Central memory CD8-positive, alpha-beta T cell (primary cell): Measurements from ENCODE around the gene ABHD14A.

Source experiments
- ATAC-seq: fragments of 150-1000 bp; cut with Tn5 transposase; replicated peaks from 2 replicates; pipeline ENCODE4 v1.10.0; 2022; ENCODE audit warnings: mild to moderate bottlenecking, moderate FRiP score, moderate number of reproducible peaks; ENCODE audit not compliant: poor library complexity, severe bottlenecking; ENCODE audit errors: extremely low read depth
- DNase-seq, 2 donors: peaks; one replicate each; pipeline ENCODE4 v3.0.0; 2021; ENCODE audit warnings: low spot score in 2 of 2
- H3K27ac Mint-ChIP-seq: one replicate; pipeline ENCODE4 v1.8.0; 2022; ENCODE audit warnings: low read depth, mild to moderate bottlenecking, moderate library complexity, mixed read lengths
- H3K27me3 Mint-ChIP-seq: one replicate; pipeline ENCODE4 v1.8.0; 2022; ENCODE audit warnings: mixed read lengths
- H3K36me3 Mint-ChIP-seq: one replicate; pipeline ENCODE4 v1.8.0; 2022; ENCODE audit warnings: mild to moderate bottlenecking, moderate library complexity, mixed read lengths; ENCODE audit not compliant: insufficient read depth
- H3K4me1 Mint-ChIP-seq: one replicate; pipeline ENCODE4 v1.8.0; 2022; ENCODE audit warnings: mixed read lengths
- H3K4me3 Mint-ChIP-seq: one replicate; pipeline ENCODE4 v1.8.0; 2022; ENCODE audit warnings: mild to moderate bottlenecking, moderate library complexity, mixed read lengths
- H3K9me3 Mint-ChIP-seq: one replicate; pipeline ENCODE4 v1.8.0; 2022; ENCODE audit warnings: mixed read lengths

ABHD14A gene

GRCh38 chr3:51974277-51974962, 444 bp upstream of the ABHD14A start:
- Mint-ChIP-seq H3K4me1 (peaks cover 37% of the 10 kb centered on the region), H3K9me3 (no peaks in the 10 kb centered on the region), H3K36me3 (peaks cover 12% of the 10 kb centered on the region), H3K4me3 (peak overlapping the region; percentile 84), H3K27me3 (no peaks in the 10 kb centered on the region), H3K27ac (peak overlapping the region; percentile 95)
- peak; percentile 10 for ATAC-seq
- DNase-seq, result no peak

- DNase-seq (no peak), ATAC-seq (no peak)
- H3K27ac Mint-ChIP-seq, result peak overlapping the region; percentile 78
- peak overlapping the region; percentile 84 for H3K4me3 Mint-ChIP-seq
- H3K36me3 Mint-ChIP-seq, result peaks cover 18% of the 10 kb centered on the region
- no peaks in the 10 kb centered on the region for H3K27me3 Mint-ChIP-seq
- peaks cover 36% of the 10 kb centered on the region for H3K4me1 Mint-ChIP-seq
- H3K9me3 Mint-ChIP-seq, result no peaks in the 10 kb centered on the region
Observed at GRCh38 chr3:51975852-51976549, 1.1 kb downstream of the ABHD14A start.

GRCh38 chr3:51977446-51978142, 2.7 kb downstream of the ABHD14A start:
- peaks cover 18% of the 10 kb centered on the region for H3K36me3 Mint-ChIP-seq
- H3K4me1 Mint-ChIP-seq, result peaks cover 40% of the 10 kb centered on the region
- no peaks in the 10 kb centered on the region for H3K27me3 Mint-ChIP-seq
- H3K4me3 Mint-ChIP-seq, result peak overlapping the region; percentile 40
- H3K9me3 Mint-ChIP-seq, result no peaks in the 10 kb centered on the region
- ATAC-seq, result peak; percentile 47
- DNase-seq, result no peak
- peak overlapping the region; percentile 21 for H3K27ac Mint-ChIP-seq

GRCh38 chr3:51978143-51978502, 3.3 kb downstream of the ABHD14A start:
- Mint-ChIP-seq H3K27me3 (no peaks in the 10 kb centered on the region), H3K27ac (no peak overlapping the region), H3K4me1 (peaks cover 45% of the 10 kb centered on the region), H3K36me3 (peaks cover 18% of the 10 kb centered on the region), H3K4me3 (no peak overlapping the region), H3K9me3 (no peaks in the 10 kb centered on the region)
- ATAC-seq (no peak), DNase-seq (no peak)

GRCh38 chr3:51980253-51980652, 5.4 kb downstream of the ABHD14A start:
- H3K4me1 Mint-ChIP-seq, result peaks cover 39% of the 10 kb centered on the region
- no peak overlapping the region for H3K27ac Mint-ChIP-seq
- H3K27me3 Mint-ChIP-seq, result no peaks in the 10 kb centered on the region
- ATAC-seq (no peak), DNase-seq (no peak)
- no peaks in the 10 kb centered on the region for H3K9me3 Mint-ChIP-seq
- H3K4me3 Mint-ChIP-seq, result no peak overlapping the region
- peaks cover 11% of the 10 kb centered on the region for H3K36me3 Mint-ChIP-seq

- Mint-ChIP-seq H3K4me3 (peak overlapping the region; percentile 86), H3K4me1 (peaks cover 25% of the 10 kb centered on the region), H3K27me3 (no peaks in the 10 kb centered on the region), H3K9me3 (no peaks in the 10 kb centered on the region), H3K27ac (peak overlapping the region; percentile 73), H3K36me3 (peaks cover 11% of the 10 kb centered on the region)
- DNase-seq, result no peak
- peak; percentile 20 for ATAC-seq
Observed at GRCh38 chr3:51982352-51982837, 7.5 kb downstream of the ABHD14A start.

- H3K4me1 Mint-ChIP-seq, result peaks cover 24% of the 10 kb centered on the region
- H3K9me3 Mint-ChIP-seq, result no peaks in the 10 kb centered on the region
- H3K36me3 Mint-ChIP-seq, result peaks cover 11% of the 10 kb centered on the region
- peak within 1 kb of the TSS; percentile 86 for H3K4me3 Mint-ChIP-seq
- no peaks in the 10 kb centered on the region for H3K27me3 Mint-ChIP-seq
- H3K27ac Mint-ChIP-seq, result peak within 1 kb of the TSS; percentile 73
- peak; percentile 35 to 37 for DNase-seq
- peak; percentile 73 for ATAC-seq
Observed at GRCh38 chr3:51982838-51983577, 8.1 kb downstream of the ABHD14A start, which contains the start of gene ACY1. Gene ACY1 (plus strand): TSS chr3:51983535. CDS start chr3:51984065, 530 bp downstream.

GRCh38 chr3:51983578-51984268, 8.9 kb downstream of the ABHD14A start:
- H3K27me3 Mint-ChIP-seq, result no peaks in the 10 kb centered on the region
- no peaks in the 10 kb centered on the region for H3K9me3 Mint-ChIP-seq
- peak overlapping the region; percentile 73 for H3K27ac Mint-ChIP-seq
- peaks cover 11% of the 10 kb centered on the region for H3K36me3 Mint-ChIP-seq
- peaks cover 24% of the 10 kb centered on the region for H3K4me1 Mint-ChIP-seq
- ATAC-seq, result peak; percentile 44
- peak overlapping the region; percentile 86 for H3K4me3 Mint-ChIP-seq
- DNase-seq, result no peak

- H3K36me3 Mint-ChIP-seq, result peaks cover 7% of the 10 kb centered on the region
- DNase-seq (no peak), ATAC-seq (no peak)
- no peaks in the 10 kb centered on the region for H3K9me3 Mint-ChIP-seq
- H3K4me1 Mint-ChIP-seq, result peaks cover 24% of the 10 kb centered on the region
- peak overlapping the region; percentile 73 for H3K27ac Mint-ChIP-seq
- H3K4me3 Mint-ChIP-seq, result peak overlapping the region; percentile 86
- no peaks in the 10 kb centered on the region for H3K27me3 Mint-ChIP-seq
Observed at GRCh38 chr3:51984269-51984647, 9.4 kb downstream of the ABHD14A start.

- no peaks in the 10 kb centered on the region for H3K9me3 Mint-ChIP-seq
- no peak for DNase-seq
- ATAC-seq, result no peak
- H3K4me3 Mint-ChIP-seq, result no peak overlapping the region
- H3K36me3 Mint-ChIP-seq, result peaks cover 3% of the 10 kb centered on the region
- no peak overlapping the region for H3K27ac Mint-ChIP-seq
- no peaks in the 10 kb centered on the region for H3K27me3 Mint-ChIP-seq
- H3K4me1 Mint-ChIP-seq, result peaks cover 24% of the 10 kb centered on the region
Observed at GRCh38 chr3:51985063-51985462, 10.2 kb downstream of the ABHD14A start.

- Mint-ChIP-seq H3K27ac (no peak overlapping the region), H3K4me1 (peaks cover 19% of the 10 kb centered on the region), H3K36me3 (peaks cover 2% of the 10 kb centered on the region), H3K9me3 (no peaks in the 10 kb centered on the region), H3K27me3 (no peaks in the 10 kb centered on the region), H3K4me3 (no peak overlapping the region)
- DNase-seq (no peak), ATAC-seq (no peak)
Observed at GRCh38 chr3:51986010-51986947, 11.4 kb downstream of the ABHD14A start.
